ENCODE measurements around the gene ATXN10. TPM values are rescaled to one million over a fixed set of nuclear protein-coding genes. Genes with fewer than 3 reads are reported as not detected.
A peak's percentile ranks its signal among the peaks of the same experiment; 100 is the strongest.
"Not testable (repeated sequence)": the region's sequence is repeated elsewhere in the genome, so short reads cannot be mapped to it uniquely, and the experiment has no call there.

The ATXN10 gene
- 100 to 1,000 TPM; 171 to 176 TPM for total RNA-seq
- polyA plus RNA-seq (ENCODE audit: insufficient read depth, low read depth, low replicate concordance), result 204 TPM
- long read RNA-seq, donor 1, transcript ATXN10-201 (12 exons, 3,329 nt), result major isoform, 57 of 76 reads
- long read RNA-seq, donor 1, partial matches to known transcripts, result 19 of 76 reads
- long read RNA-seq, donor 1, other reads (novel, unspliced or antisense), result 0 of 76 reads
- long read RNA-seq, donor 2, transcript ATXN10-201 (12 exons, 3,329 nt), result major isoform, 64 of 95 reads
- long read RNA-seq, donor 2, partial matches to known transcripts, result 29 of 95 reads
- long read RNA-seq, donor 2, other reads (novel, unspliced or antisense), result 0 of 95 reads

DNA sequence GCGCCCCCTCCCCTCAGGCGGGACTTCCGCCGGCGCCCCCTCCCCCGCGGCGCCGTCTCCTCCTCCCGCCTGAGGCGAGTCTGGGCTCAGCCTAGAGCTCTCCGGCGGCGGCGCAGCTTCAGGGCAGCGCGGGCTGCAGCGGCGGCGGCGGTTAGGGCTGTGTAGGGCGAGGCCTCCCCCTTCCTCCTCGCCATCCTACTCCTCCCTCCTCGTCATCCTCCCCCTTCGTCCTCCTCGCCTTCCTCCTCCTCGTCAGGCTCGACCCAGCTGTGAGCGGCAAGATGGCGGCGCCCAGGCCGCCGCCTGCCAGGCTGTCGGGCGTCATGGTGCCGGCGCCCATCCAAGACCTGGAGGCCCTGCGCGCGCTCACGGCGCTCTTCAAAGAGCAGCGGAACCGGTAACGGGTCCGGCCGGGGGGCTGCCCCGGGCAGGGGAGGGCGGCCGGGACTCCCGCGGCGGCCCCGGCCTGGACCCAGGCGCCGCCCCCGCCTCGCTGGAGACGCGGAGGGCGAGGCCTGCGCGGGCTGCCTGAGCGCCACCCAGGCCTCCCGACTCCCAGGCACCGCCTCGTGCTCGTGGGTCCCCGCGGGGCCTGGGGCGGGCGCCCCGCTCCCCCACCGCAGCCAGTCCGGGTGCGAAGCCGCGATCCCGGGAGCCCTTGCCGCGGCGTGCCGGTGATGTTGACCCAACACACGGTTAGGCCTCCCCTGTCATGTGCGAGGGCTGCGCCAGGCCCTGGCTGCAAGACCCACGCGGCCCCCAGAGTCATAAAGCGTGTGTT is at the start of gene ATXN10:
TSS of gene ATXN10 (plus strand) at position 52 of the 781 bp plus-strand sequence. CDS start at position 282, 230 bp downstream.
- peak; percentile 81 for DNase-seq
- TF ChIP-seq, protein P1, sequence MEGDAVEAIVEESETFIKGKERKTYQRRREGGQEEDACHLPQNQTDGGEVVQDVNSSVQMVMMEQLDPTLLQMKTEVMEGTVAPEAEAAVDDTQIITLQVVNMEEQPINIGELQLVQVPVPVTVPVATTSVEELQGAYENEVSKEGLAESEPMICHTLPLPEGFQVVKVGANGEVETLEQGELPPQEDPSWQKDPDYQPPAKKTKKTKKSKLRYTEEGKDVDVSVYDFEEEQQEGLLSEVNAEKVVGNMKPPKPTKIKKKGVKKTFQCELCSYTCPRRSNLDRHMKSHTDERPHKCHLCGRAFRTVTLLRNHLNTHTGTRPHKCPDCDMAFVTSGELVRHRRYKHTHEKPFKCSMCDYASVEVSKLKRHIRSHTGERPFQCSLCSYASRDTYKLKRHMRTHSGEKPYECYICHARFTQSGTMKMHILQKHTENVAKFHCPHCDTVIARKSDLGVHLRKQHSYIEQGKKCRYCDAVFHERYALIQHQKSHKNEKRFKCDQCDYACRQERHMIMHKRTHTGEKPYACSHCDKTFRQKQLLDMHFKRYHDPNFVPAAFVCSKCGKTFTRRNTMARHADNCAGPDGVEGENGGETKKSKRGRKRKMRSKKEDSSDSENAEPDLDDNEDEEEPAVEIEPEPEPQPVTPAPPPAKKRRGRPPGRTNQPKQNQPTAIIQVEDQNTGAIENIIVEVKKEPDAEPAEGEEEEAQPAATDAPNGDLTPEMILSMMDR (IDR thresholded peaks at IDR 0.05), result no peak
- no peak for TF ChIP-seq POLR2A (IDR thresholded peaks at IDR 0.05)
- intact Hi-C loops (cut with DNase I; ENCODE audit: low total_unique reads), result no loop called here

DNA sequence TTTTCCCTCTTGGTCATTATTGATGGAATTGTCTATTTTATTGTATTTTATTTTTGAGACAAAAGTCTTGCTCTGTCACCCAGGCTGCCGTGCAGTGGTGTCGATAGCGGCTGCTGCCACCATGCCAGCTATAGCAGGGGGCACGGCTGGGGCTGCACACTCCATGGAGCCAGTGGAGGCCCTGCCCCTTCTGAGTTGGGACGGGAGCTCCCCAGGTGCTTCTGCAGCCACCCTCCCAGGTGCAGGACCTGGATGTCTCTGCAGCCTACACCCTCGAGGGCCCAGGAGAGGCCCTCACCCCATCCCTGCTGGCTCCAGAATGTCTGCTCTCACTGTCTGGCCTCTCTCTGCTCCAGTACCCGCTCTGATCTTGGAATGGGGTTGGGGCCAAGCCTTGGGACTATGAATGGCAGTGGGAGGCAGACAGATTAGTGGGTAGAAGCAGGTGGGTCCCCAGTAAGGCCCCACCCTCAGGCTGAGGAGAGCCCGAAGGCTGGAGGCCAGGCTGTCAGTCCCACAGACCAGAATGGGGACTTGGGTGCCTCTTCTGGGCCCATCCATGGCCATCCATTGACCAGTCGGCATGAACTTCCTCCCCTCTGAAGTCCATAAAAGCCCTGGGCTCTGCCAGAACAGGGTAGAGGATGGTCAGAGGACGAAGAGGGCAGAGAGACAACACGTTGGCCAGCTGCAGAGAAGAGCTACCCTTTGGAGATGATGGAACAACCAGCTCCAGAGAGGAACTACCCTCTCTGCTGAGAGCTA is 49.6 kb upstream of the ATXN10 start:
- 88 to 94% methylated on average over 9 to 11 of the region's 11 CpGs for WGBS, 2 donors
- Histone ChIP-seq H3K9me3 (no peaks in the 10 kb centered on the region), H3K36me3 (ENCODE audit: low read depth, missing control alignments) (no peaks in the 10 kb centered on the region), H3K4me1 (no peaks in the 10 kb centered on the region), H3K27ac (no peak overlapping the region), H3K27me3 (no peaks in the 10 kb centered on the region), H3K4me3 (no peak overlapping the region)
- TF ChIP-seq POLR2A (IDR thresholded peaks at IDR 0.05), result no peak
- TF ChIP-seq, protein P1 (IDR thresholded peaks at IDR 0.05), result no peak
- DNase-seq, result no peak
- intact Hi-C loops (cut with DNase I; ENCODE audit: low total_unique reads), result no loop called here

More for the DNA sequence above, at the start of gene ATXN10:
- no peaks in the 10 kb centered on the region for H3K36me3 ChIP-seq (ENCODE audit: low read depth, missing control alignments)
- peaks cover 26% of the 10 kb centered on the region for H3K4me1 ChIP-seq
- H3K27me3 ChIP-seq, result no peaks in the 10 kb centered on the region
- H3K27ac ChIP-seq, result peak within 1 kb of the TSS; percentile 92 to 97
- 0% methylated on average over 19 to 62 of the region's 89 CpGs for WGBS, 2 donors
- peak within 1 kb of the TSS; percentile 82 to 92 for H3K4me3 ChIP-seq
- H3K9me3 ChIP-seq, result no peaks in the 10 kb centered on the region

GRCh38 chr22:45623464-45624145 is 48.0 kb upstream of the ATXN10 start:
- H3K27ac ChIP-seq; H3K4me3 ChIP-seq; intact Hi-C loops (cut with DNase I; ENCODE audit: low total_unique reads); H3K36me3 ChIP-seq (ENCODE audit: low read depth, missing control alignments); H3K27me3 ChIP-seq; H3K9me3 ChIP-seq; H3K4me1 ChIP-seq; DNase-seq: not testable (repeated sequence)
- WGBS, 2 donors, result 94 to 96% methylated on average over 3 of the region's 3 CpGs

- no peaks in the 10 kb centered on the region for H3K36me3 ChIP-seq (ENCODE audit: low read depth, missing control alignments)
- no peak overlapping the region for H3K4me3 ChIP-seq
- no peak overlapping the region for H3K27ac ChIP-seq
- H3K27me3 ChIP-seq, result no peaks in the 10 kb centered on the region
- WGBS, 2 donors, result 80 to 82% methylated on average over 14 to 22 of the region's 22 CpGs
- no peaks in the 10 kb centered on the region for H3K9me3 ChIP-seq
- DNase-seq, result no peak
- intact Hi-C loops (cut with DNase I; ENCODE audit: low total_unique reads), result no loop called here
- H3K4me1 ChIP-seq, result no peaks in the 10 kb centered on the region
- no peak for TF ChIP-seq POLR2A (IDR thresholded peaks at IDR 0.05)
- TF ChIP-seq, protein P1 (IDR thresholded peaks at IDR 0.05), result no peak
Observed at GRCh38 chr22:45626198-45626651, 45.4 kb upstream of the ATXN10 start.
